SK-N-SH (cell line): ENCODE measurements around the gene HAUS8. TPM values are rescaled to one million over a fixed set of nuclear protein-coding genes. Genes with fewer than 3 reads are reported as not detected.

ENCODE experiments used
- CTCF ChIA-PET: fragments of 300-600, 350-600 bp; formaldehyde crosslinking; extraction: SDS; loops from one replicate; lab custom pipeline; 2021; lab: Yijun Ruan, JAX
- POLR2A ChIA-PET: fragments of 350-600 bp; sonication (Branson Sonifier 250); formaldehyde crosslinking; extraction: SDS; loops from one replicate; lab custom pipeline; 2020; ENCODE audit warnings: antibody characterized with exemption, inconsistent platforms; lab: Yijun Ruan, JAX
- DNase-seq: peaks from one replicate; pipeline ENCODE4 v3.0.0; 2012
- H2AFZ ChIP-seq: fragments of 200-600 bp; sonication (generic); 2 replicates; pipeline ENCODE4 v1.8.1; 2016; ENCODE audit warnings: antibody characterized with exemption, mild to moderate bottlenecking, low read depth
- H3F3A ChIP-seq: fragments of 200-600 bp; sonication (generic); replicated peaks from 2 replicates; pipeline ENCODE3; 2016; ENCODE audit warnings: antibody characterized with exemption, mild to moderate bottlenecking; ENCODE audit not compliant: insufficient read depth
- H3K27ac ChIP-seq, 2 experiments: fragments of 200-500 bp in 1 of 2; fragments of 200-600 bp in 1 of 2; sonication (Bioruptor generic) in 1 of 2; sonication (generic), shearing (Covaris generic) in 1 of 2; 2 replicates each; pipeline versions ENCODE4 v1.5.1 to v1.6.1; 2014 to 2016; ENCODE audit warnings: low read depth in 2 of 2, inconsistent platforms in 1 of 2, low read length in 1 of 2, mild to moderate bottlenecking in 1 of 2, mixed read lengths in 1 of 2
- H3K27me3 ChIP-seq: fragments of 200-600 bp; sonication (generic), shearing (Covaris generic); 2 replicates; pipeline ENCODE4 v1.6.1; 2016; ENCODE audit warnings: mixed run types; ENCODE audit not compliant: insufficient read depth
- H3K36me3 ChIP-seq, 2 experiments: fragments of 200-500 bp in 1 of 2; fragments of 200-600 bp in 1 of 2; sonication (Bioruptor generic) in 1 of 2; sonication (generic) in 1 of 2; replicated peaks in 1 of 2; 2 replicates each; pipeline versions ENCODE3 to v1.5.1; 2014 to 2016; ENCODE audit warnings: low read length in 1 of 2, mild to moderate bottlenecking in 1 of 2; ENCODE audit not compliant: insufficient read depth in 2 of 2, control insufficient read depth in 1 of 2
- H3K4me1 ChIP-seq, 2 experiments: fragments of 200-500 bp in 1 of 2; fragments of 200-600 bp in 1 of 2; sonication (Bioruptor generic) in 1 of 2; sonication (generic), shearing (Covaris generic) in 1 of 2; 2 replicates each; pipeline versions ENCODE4 v1.5.1 to v1.6.1; 2014 to 2016; ENCODE audit warnings: low read depth in 1 of 2, low read length in 1 of 2, mixed run types in 1 of 2; ENCODE audit not compliant: insufficient read depth in 2 of 2, control insufficient read depth in 1 of 2
- H3K4me2 ChIP-seq: fragments of 200-600 bp; sonication (generic), shearing (Covaris generic); 2 replicates; pipeline ENCODE4 v1.6.1; 2017; ENCODE audit warnings: mixed run types
- H3K4me3 ChIP-seq, 2 experiments: fragments of 200-500 bp in 1 of 2; fragments of 200-600 bp in 1 of 2; sonication (Bioruptor generic) in 1 of 2; sonication (generic), shearing (Covaris generic) in 1 of 2; 2 replicates each; pipeline versions ENCODE4 v1.5.1 to v1.8.1; 2014 to 2016; ENCODE audit warnings: low read depth in 2 of 2, inconsistent platforms in 1 of 2, low read length in 1 of 2, mild to moderate bottlenecking in 1 of 2, mixed read lengths in 1 of 2, moderate library complexity in 1 of 2
- H3K79me2 ChIP-seq: fragments of 200-600 bp; sonication (generic); 2 replicates; pipeline ENCODE4 v1.8.1; 2017; ENCODE audit warnings: mild to moderate bottlenecking; ENCODE audit not compliant: insufficient read depth
- H3K9ac ChIP-seq: fragments of 200-600 bp; sonication (generic); 2 replicates; pipeline ENCODE4 v1.6.1; 2017; ENCODE audit warnings: mixed run types
- H3K9me2 ChIP-seq: fragments of 200-600 bp; sonication (generic); 2 replicates; pipeline ENCODE4 v1.6.1; 2017; ENCODE audit warnings: mixed run types
- H3K9me3 ChIP-seq: fragments of 200-600 bp; sonication (generic); 2 replicates; pipeline ENCODE4 v1.6.1; 2017; ENCODE audit warnings: mixed run types, mild to moderate bottlenecking, moderate library complexity
- H4K20me1 ChIP-seq: fragments of 200-600 bp; sonication (generic); 2 replicates; pipeline ENCODE4 v1.6.1; 2017; ENCODE audit warnings: mild to moderate bottlenecking, mixed run types; ENCODE audit not compliant: insufficient read depth
- FOXJ3 ChIP-seq: sonication (generic); formaldehyde crosslinking; IDR thresholded peaks from 2 replicates; pipeline ENCODE4 v1.5.1; 2020; ENCODE audit warnings: mild to moderate bottlenecking, missing genetic modification reagents
- PBX3 ChIP-seq: IDR thresholded peaks from 2 replicates; pipeline ENCODE4; 2012
- POLR2AphosphoS5 ChIP-seq: IDR thresholded peaks from 2 replicates; pipeline ENCODE4 v1.6.1; 2012; ENCODE audit warnings: low read depth, low read length
- REST ChIP-seq: IDR thresholded peaks from 2 replicates; pipeline ENCODE4 v1.6.1; 2012; ENCODE audit warnings: mild to moderate bottlenecking, low read depth, low read length, moderate library complexity
- YY1 ChIP-seq: IDR thresholded peaks from 2 replicates; pipeline ENCODE4 v1.4.0; 2012; ENCODE audit warnings: low read depth, mild to moderate bottlenecking
- WGBS: methylation state at CpG from one replicate; pipeline ENCODE4 v1.1.6; 2017; ENCODE audit warnings: low lambda C conversion rate; 5-methylcytosine and 5-hydroxymethylcytosine counted together
- polyA plus RNA-seq, 3 experiments: library from polyadenylated mRNA; depleted of rRNA; stranded (reverse); fragments of >200 nt; gene quantifications; 2 replicates each; pipeline ENCODE4 v1.2.3, GENCODE V29; 2012

The HAUS8 gene
- polyA plus RNA-seq, 1 of the 3 experiments (the other 2 are of a cell fraction) = 9.6 TPM

GRCh38 chr19:17109962-17110598 lies 34.8 kb upstream of the HAUS8 start:
- no peaks in the 10 kb centered on the region for H3K9me2 ChIP-seq
- ChIA-PET CTCF (no interaction called here), POLR2A (no interaction called here)
- WGBS = 95% methylated on average over 22 of the region's 26 CpGs
- no peak for DNase-seq
- no peak overlapping the region for H2AFZ ChIP-seq
- TF ChIP-seq YY1 (no peak), REST (no peak)
- H3K4me1 ChIP-seq = peaks cover 12 to 13% of the 10 kb centered on the region in 2 experiments; a peak in 3 of 4 replicates
- H3K9me3 ChIP-seq = no peaks in the 10 kb centered on the region
- H3K27me3 ChIP-seq = no peaks in the 10 kb centered on the region
- H3K36me3 ChIP-seq = peaks cover 11 to 17% of the 10 kb centered on the region in 2 experiments
- H3K27ac ChIP-seq = no peak overlapping the region
- H3F3A ChIP-seq = peaks cover 17% of the 10 kb centered on the region
- H3K79me2 ChIP-seq = peaks cover 92% of the 10 kb centered on the region
- no peak overlapping the region for H3K4me3 ChIP-seq
- peaks cover 8% of the 10 kb centered on the region; the same call in 1 of the 2 replicates for H4K20me1 ChIP-seq
- no peak overlapping the region for H3K4me2 ChIP-seq
- no peak overlapping the region for H3K9ac ChIP-seq

- POLR2A ChIA-PET = no interaction called here
Measured at GRCh38 chr19:17109300-17109699, 34.0 kb upstream of the HAUS8 start.

More at GRCh38 chr19:17109300-17109699, 34.0 kb upstream of the HAUS8 start:
- Histone ChIP-seq H3K27ac (peak overlapping the region in 1 of 2 experiments; percentile 95; a peak in 1 of 4 replicates), H3K4me3 (no peak overlapping the region), H3K9ac (no peak overlapping the region), H3F3A (peaks cover 17% of the 10 kb centered on the region), H3K36me3 (peaks cover 11 to 15% of the 10 kb centered on the region in 2 experiments), H4K20me1 (peaks cover 8% of the 10 kb centered on the region; the same call in 1 of the 2 replicates), H2AFZ (no peak overlapping the region), H3K4me2 (no peak overlapping the region), H3K9me3 (no peaks in the 10 kb centered on the region), H3K4me1 (peaks cover 12 to 13% of the 10 kb centered on the region in 2 experiments; a peak in 3 of 4 replicates), H3K27me3 (no peaks in the 10 kb centered on the region), H3K9me2 (no peaks in the 10 kb centered on the region), H3K79me2 (peaks cover 92% of the 10 kb centered on the region)
- TF ChIP-seq FOXJ3 (no peak), POLR2AphosphoS5 (no peak), PBX3 (no peak)
- 96% methylated on average over 9 of the region's 9 CpGs for WGBS
- no peak for DNase-seq
- CTCF ChIA-PET = no interaction called here
